ENCODE measurements around the gene RLBP1.

- TF ChIP-seq ZNF274 (IDR thresholded peaks at IDR 0.05; ENCODE audit: low read depth, low read length) = no peak
- no peak for TF ChIP-seq YY1 (IDR thresholded peaks at IDR 0.05; ENCODE audit: insufficient read depth, insufficient read length)
Observed at GRCh38 chr15:89199746-89200145, 21.6 kb downstream of the RLBP1 start.

Data from NT2/D1 (cell line).